ENCODE measurements around the gene RBM33. TPM values are rescaled to one million over a fixed set of nuclear protein-coding genes. Genes with fewer than 3 reads are reported as not detected.

The RBM33 gene
- total RNA-seq, 1 experiment from 2014 or later = 73.6 TPM

DNA sequence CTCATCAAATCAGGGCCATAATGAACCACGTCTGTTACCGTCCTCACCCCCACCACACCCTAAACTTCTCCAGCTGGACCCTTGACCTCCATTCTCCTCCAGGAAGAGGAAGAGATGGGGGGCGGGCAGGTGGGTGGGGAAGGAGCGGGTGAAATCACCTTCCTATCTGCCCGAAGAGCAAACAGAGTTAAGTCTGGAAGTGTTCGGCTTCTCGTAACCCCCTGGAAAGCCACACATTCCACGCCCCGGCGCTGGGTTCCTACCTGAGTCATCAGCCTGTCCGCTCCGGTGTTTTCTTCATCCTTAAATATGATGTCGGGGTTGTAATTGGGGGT is 167.1 kb downstream of the RBM33 start:
- no TSS peak for BruUV-seq (replicated peaks)
- no peak overlapping the region for H3K27ac ChIP-seq (ENCODE audit: low read depth, low read length, poor library complexity, severe bottlenecking)
- no peak for TF ChIP-seq EZH2 (IDR thresholded peaks at IDR 0.05; ENCODE audit: borderline replicate concordance, low read depth, low read length, poor library complexity, severe bottlenecking)
- TF ChIP-seq, protein P1, sequence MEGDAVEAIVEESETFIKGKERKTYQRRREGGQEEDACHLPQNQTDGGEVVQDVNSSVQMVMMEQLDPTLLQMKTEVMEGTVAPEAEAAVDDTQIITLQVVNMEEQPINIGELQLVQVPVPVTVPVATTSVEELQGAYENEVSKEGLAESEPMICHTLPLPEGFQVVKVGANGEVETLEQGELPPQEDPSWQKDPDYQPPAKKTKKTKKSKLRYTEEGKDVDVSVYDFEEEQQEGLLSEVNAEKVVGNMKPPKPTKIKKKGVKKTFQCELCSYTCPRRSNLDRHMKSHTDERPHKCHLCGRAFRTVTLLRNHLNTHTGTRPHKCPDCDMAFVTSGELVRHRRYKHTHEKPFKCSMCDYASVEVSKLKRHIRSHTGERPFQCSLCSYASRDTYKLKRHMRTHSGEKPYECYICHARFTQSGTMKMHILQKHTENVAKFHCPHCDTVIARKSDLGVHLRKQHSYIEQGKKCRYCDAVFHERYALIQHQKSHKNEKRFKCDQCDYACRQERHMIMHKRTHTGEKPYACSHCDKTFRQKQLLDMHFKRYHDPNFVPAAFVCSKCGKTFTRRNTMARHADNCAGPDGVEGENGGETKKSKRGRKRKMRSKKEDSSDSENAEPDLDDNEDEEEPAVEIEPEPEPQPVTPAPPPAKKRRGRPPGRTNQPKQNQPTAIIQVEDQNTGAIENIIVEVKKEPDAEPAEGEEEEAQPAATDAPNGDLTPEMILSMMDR (conservative IDR thresholded peaks at IDR 0.05; ENCODE audit: low read depth, low read length) = no peak
- POLR2A ChIA-PET (ENCODE audit: low non-redundant PET) = no interaction called here
- H3K36me3 ChIP-seq (ENCODE audit: insufficient read depth, low read length, poor library complexity, severe bottlenecking) = no peaks in the 10 kb centered on the region
- CTCF ChIA-PET = no interaction called here
- H3K4me1 ChIP-seq (ENCODE audit: insufficient read depth, low read length, poor library complexity, severe bottlenecking) = no peaks in the 10 kb centered on the region
- H3K27me3 ChIP-seq (replicated peaks; ENCODE audit: insufficient read depth, low read depth, low read length, poor library complexity) = peaks cover 94% of the 10 kb centered on the region
- DNase-seq (ENCODE audit: low spot score) = no peak
- no peaks in the 10 kb centered on the region for H3K9me3 ChIP-seq (ENCODE audit: low read depth, low read length, poor library complexity, severe bottlenecking)
- intact Hi-C loops (cut with micrococcal nuclease; ENCODE audit: unreplicated experiment) = no loop called here
- no peak overlapping the region for H3K4me3 ChIP-seq (ENCODE audit: low read depth, low read length, poor library complexity, severe bottlenecking)

DNA sequence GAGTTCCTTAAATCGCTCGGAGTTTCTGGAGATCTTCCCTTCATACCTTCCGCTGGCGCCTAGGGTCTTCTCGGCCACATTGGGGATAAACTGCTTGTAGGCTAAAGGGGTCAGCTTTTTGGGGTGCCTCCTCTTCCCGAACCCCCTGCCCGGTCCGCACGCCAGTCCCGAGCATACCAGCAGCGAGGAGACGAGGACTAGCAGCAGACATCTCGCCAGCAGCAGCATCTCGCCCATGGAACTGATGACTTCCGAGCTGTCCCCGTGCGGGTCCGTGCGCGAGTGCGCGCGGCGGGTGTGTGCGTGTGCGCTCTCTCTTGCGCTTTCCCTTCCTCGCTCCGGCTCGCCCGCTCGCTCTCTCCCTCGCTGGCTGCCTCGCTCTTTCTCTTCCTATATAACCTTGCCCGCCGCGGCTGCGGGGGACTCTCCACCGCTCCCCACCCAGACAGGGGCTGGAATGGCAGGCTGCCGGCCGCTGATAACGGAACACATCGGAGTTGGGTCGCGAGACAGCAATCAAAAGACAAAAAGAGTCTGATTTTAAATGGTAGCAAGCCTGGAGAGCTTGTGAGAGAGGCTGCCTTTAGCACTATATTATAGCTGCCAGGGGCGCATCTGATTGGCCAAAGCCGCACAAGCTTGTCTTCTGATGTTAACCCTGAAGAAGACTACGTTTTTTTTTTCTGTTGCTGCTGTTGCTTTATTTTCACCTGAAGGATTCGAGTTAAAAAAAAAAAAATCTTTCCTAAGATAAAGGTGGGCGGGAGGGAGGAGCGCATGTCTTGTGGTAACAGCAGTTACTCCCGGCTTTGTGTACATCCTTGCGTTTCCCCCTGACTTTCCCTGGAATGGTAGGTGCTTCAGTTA is 167.7 kb downstream of the RBM33 start, which contains the start of gene SHH:
Gene SHH (minus strand): TSS at position 569 of the 867 bp plus-strand sequence. CDS start 341 bp downstream, at position 228.
- Histone ChIP-seq H3K9me3 (ENCODE audit: low read depth, low read length, poor library complexity, severe bottlenecking) (no peaks in the 10 kb centered on the region), H3K4me3 (ENCODE audit: low read depth, low read length, poor library complexity, severe bottlenecking) (no peak within 1 kb of the TSS), H3K36me3 (ENCODE audit: insufficient read depth, low read length, poor library complexity, severe bottlenecking) (no peaks in the 10 kb centered on the region), H3K4me1 (ENCODE audit: insufficient read depth, low read length, poor library complexity, severe bottlenecking) (no peaks in the 10 kb centered on the region), H3K27me3 (replicated peaks; ENCODE audit: insufficient read depth, low read depth, low read length, poor library complexity) (peaks cover 91% of the 10 kb centered on the region), H3K27ac (ENCODE audit: low read depth, low read length, poor library complexity, severe bottlenecking) (no peak within 1 kb of the TSS)
- no TSS peak for BruUV-seq (replicated peaks)
- peak; percentile 99 for TF ChIP-seq EZH2 (IDR thresholded peaks at IDR 0.05; ENCODE audit: borderline replicate concordance, low read depth, low read length, poor library complexity, severe bottlenecking)
- TF ChIP-seq, protein P1 (conservative IDR thresholded peaks at IDR 0.05; ENCODE audit: low read depth, low read length) = no peak
- intact Hi-C loops (cut with micrococcal nuclease; ENCODE audit: unreplicated experiment) = no loop called here
- ChIA-PET CTCF (no interaction called here), POLR2A (ENCODE audit: low non-redundant PET) (no interaction called here)
- no peak for DNase-seq (ENCODE audit: low spot score)

DNA sequence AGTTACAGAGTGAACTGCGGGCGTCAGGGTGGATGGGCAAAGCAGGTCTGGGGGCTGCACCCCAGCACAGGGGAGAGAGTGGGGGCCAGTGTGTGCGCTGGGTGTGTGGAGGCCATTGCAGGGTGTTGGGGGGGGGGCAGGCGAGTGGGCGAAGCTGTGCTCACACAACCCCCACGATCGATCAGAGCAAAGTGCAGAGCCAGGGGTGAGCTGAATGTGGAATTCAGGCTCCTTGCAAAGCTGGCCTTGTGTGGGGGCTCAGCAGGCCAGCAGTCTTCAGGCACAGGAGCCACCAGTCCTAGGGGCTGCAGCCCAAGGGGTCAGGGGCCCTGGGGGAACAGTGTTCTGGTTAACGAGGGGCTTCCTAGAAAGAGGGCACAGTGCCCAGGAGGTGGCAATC is 168.7 kb downstream of the RBM33 start:
- DNase-seq (ENCODE audit: low spot score) = no peak
- ChIA-PET POLR2A (ENCODE audit: low non-redundant PET) (no interaction called here), CTCF (interaction anchor here (0.6 kb wide), 1 partner anchor 349 kb away, joined by 4 read pairs; no protein-coding TSS in a partner anchor)
- peaks cover 81% of the 10 kb centered on the region for H3K27me3 ChIP-seq (replicated peaks; ENCODE audit: insufficient read depth, low read depth, low read length, poor library complexity)
- no peak for TF ChIP-seq EZH2 (IDR thresholded peaks at IDR 0.05; ENCODE audit: borderline replicate concordance, low read depth, low read length, poor library complexity, severe bottlenecking)
- TF ChIP-seq, protein P1 (conservative IDR thresholded peaks at IDR 0.05; ENCODE audit: low read depth, low read length) = no peak
- no peaks in the 10 kb centered on the region for H3K36me3 ChIP-seq (ENCODE audit: insufficient read depth, low read length, poor library complexity, severe bottlenecking)
- no peak overlapping the region for H3K4me3 ChIP-seq (ENCODE audit: low read depth, low read length, poor library complexity, severe bottlenecking)
- no TSS peak for BruUV-seq (replicated peaks)
- H3K4me1 ChIP-seq (ENCODE audit: insufficient read depth, low read length, poor library complexity, severe bottlenecking) = no peaks in the 10 kb centered on the region
- H3K9me3 ChIP-seq (ENCODE audit: low read depth, low read length, poor library complexity, severe bottlenecking) = no peaks in the 10 kb centered on the region
- H3K27ac ChIP-seq (ENCODE audit: low read depth, low read length, poor library complexity, severe bottlenecking) = no peak overlapping the region
- intact Hi-C loops (cut with micrococcal nuclease; ENCODE audit: unreplicated experiment) = no loop called here
